GM19025 (cell line): Measurements from ENCODE around the gene MED9.

Source experiments
- ATAC-seq: cut with Tn5 transposase; IDR thresholded peaks from one replicate; pipeline ENCODE4 v1.9.1; 2021; ENCODE audit warnings: mild to moderate bottlenecking, low read depth, moderate library complexity; ENCODE audit not compliant: unreplicated experiment

MED9 gene

DNA sequence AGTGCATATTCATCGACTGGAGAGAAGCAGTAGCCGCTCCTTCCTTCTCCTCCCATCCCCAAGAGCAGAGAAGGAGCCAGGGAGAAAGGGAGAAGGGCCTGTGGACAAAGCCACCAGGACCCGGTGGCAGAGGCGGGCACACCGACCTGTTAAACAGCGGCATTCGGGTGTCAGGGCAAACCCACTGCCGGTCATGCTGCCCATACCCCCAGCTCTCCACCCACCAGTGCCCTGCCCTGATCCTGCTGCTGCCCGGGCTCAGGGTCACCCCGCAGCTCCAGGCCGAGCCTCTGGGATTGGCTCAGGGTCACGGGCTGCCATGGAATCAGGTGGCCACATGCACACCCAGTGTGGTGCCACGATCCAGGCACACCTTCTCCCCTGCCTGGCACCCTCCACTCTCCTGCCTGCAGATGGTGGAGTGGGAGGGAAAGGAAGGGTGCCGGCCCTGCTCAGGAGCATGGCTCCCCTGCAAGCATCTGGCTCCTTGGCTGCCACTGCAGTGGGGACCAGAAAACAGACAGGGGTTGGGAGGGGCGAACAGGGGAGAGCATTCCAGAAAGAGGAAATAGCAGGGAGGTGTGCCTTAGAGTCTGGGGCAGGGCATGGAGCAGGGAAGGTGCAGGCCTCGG lies 37.7 kb downstream of the MED9 start:
- no peak for ATAC-seq

GRCh38 chr17:17514993-17515933 lies 38.5 kb downstream of the MED9 start:
- ATAC-seq, result no peak

GRCh38 chr17:17515934-17516930 lies 39.4 kb downstream of the MED9 start:
- no peak for ATAC-seq

DNA sequence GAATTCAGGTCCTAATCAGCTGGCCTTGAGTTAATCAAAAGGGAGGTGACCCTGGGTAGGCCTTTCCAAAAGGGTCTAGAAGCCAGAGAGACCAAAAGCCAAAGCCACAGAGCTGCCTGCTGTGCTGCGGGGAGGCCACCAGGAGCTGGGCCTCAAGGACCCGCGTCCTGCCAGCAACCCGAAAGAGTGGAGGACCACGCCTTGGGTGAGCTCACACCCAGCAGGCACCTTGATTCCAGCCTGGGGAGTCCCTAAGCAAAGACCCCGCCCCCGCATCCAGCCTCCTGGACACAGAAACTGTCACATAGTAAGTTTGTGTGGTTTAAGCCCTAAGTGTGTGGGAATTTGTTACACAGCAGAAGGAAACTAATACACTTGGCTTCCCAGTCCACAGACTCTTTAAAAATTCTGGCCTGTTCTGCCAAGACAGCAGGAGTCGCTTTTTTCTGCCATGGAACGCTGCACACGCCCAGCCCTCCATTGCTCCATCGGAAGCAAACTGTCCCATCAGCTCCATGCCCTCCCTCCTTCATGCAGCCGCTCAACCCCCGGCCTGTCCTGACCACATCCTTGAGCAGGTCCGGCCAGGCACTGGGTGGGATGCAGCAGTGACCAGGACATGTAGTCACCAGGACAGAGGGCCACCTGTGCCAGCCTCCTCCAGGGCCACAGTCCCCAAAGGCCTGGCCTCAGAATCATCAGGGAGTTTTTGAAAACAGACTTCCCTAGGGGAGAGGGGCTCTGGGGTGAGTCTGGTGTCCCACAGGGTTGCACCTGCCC lies 40.3 kb downstream of the MED9 start:
- no peak for ATAC-seq

DNA sequence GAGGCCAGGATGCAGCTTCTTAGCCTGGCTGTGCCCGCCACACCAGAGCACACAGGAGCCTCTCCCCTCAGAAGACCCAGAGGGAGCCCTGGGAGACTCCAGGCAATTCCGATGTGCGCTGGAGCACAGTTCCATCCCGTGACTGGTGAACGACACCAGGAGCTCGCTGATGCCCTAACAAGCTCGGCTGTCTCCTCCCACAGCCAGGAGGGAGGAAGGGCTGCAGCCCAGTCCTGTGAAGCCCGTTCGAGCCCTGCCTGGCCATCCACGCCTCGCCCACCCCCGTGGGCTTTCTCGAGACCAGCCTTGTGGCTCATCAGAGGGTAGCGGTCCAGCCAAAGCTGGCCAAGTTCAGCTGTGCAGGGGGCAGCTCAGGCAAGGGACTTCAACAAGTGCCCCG lies 41.2 kb downstream of the MED9 start:
- ATAC-seq, result no peak

- no peak for ATAC-seq
Observed at GRCh38 chr17:17518951-17519350, 42.2 kb downstream of the MED9 start.

GRCh38 chr17:17519886-17520285 lies 43.1 kb downstream of the MED9 start:
- ATAC-seq, result no peak

GRCh38 chr17:17520599-17521232 lies 43.9 kb downstream of the MED9 start:
- no peak for ATAC-seq

GRCh38 chr17:17523001-17523730 lies 46.4 kb downstream of the MED9 start:
- ATAC-seq, result no peak

GRCh38 chr17:17523731-17524490 lies 47.1 kb downstream of the MED9 start:
- no peak for ATAC-seq

DNA sequence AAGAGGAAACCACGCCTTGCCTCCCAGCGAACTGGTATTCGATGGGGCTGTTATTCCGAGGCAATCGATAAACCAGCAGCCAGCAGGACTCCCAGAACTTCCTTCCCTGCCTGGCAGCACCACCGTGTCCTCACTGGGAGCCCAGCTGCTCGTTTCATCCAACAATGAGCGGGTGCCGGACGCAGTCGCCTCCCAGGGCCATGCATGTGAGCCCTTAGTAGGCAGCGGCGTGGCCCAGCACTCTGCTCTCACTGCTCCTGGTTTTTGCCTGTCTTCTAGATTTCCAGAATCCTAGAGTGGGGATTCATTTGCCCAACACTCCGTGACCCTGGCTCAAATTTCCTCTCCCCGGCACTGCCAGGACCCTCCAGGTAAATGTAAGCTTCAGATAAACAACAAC lies 48.5 kb downstream of the MED9 start:
- ATAC-seq, result no peak

GRCh38 chr17:17525956-17526355 lies 49.2 kb downstream of the MED9 start:
- no peak for ATAC-seq

- no peak for ATAC-seq
Observed at GRCh38 chr17:17526369-17526768, 49.6 kb downstream of the MED9 start.

- no peak for ATAC-seq
Observed at GRCh38 chr17:17527534-17527933, 50.7 kb downstream of the MED9 start.

GRCh38 chr17:17527956-17528500 lies 51.2 kb downstream of the MED9 start:
- no peak for ATAC-seq

- ATAC-seq, result no peak
Observed at GRCh38 chr17:17528696-17529652, 52.2 kb downstream of the MED9 start.

- no peak for ATAC-seq
Observed at GRCh38 chr17:17531156-17531555, 54.4 kb downstream of the MED9 start.
